Neural cell (in vitro differentiated cells): ENCODE results near the gene KATNAL1.

Source experiments
- EP300 ChIP-seq: fragments of 450-650 bp; conservative IDR thresholded peaks from 2 replicates; pipeline ENCODE4 v1.6.1; 2014; ENCODE audit warnings: antibody characterized with exemption, mild to moderate bottlenecking, moderate library complexity; ENCODE audit not compliant: poor library complexity, severe bottlenecking
- POLR2AphosphoS5 ChIP-seq: IDR thresholded peaks from 2 replicates; pipeline ENCODE4 v1.6.1; 2012
- RAD21 ChIP-seq: fragments of 450-650 bp; conservative IDR thresholded peaks from 2 replicates; pipeline ENCODE4 v1.6.1; 2014; ENCODE audit warnings: antibody characterized with exemption, mild to moderate bottlenecking, moderate library complexity
- SMC3 ChIP-seq: fragments of 450-650 bp; conservative IDR thresholded peaks from 2 replicates; pipeline ENCODE4 v1.6.1; 2014; ENCODE audit warnings: antibody characterized with exemption, mild to moderate bottlenecking, moderate library complexity; ENCODE audit not compliant: poor library complexity
- TF ChIP-seq, protein P1 (sequence below): fragments of 450-650 bp; IDR thresholded peaks from 2 replicates; pipeline ENCODE4 v1.5.1; 2014; ENCODE audit warnings: antibody characterized with exemption, mild to moderate bottlenecking, moderate library complexity; ENCODE audit not compliant: poor library complexity, severe bottlenecking

- TF ChIP-seq, protein P1, sequence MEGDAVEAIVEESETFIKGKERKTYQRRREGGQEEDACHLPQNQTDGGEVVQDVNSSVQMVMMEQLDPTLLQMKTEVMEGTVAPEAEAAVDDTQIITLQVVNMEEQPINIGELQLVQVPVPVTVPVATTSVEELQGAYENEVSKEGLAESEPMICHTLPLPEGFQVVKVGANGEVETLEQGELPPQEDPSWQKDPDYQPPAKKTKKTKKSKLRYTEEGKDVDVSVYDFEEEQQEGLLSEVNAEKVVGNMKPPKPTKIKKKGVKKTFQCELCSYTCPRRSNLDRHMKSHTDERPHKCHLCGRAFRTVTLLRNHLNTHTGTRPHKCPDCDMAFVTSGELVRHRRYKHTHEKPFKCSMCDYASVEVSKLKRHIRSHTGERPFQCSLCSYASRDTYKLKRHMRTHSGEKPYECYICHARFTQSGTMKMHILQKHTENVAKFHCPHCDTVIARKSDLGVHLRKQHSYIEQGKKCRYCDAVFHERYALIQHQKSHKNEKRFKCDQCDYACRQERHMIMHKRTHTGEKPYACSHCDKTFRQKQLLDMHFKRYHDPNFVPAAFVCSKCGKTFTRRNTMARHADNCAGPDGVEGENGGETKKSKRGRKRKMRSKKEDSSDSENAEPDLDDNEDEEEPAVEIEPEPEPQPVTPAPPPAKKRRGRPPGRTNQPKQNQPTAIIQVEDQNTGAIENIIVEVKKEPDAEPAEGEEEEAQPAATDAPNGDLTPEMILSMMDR: no peak
- no peak for TF ChIP-seq EP300
- TF ChIP-seq POLR2AphosphoS5: no peak
- TF ChIP-seq SMC3: no peak
- no peak for TF ChIP-seq RAD21
Observed at GRCh38 chr13:30307971-30308290, 580 bp upstream of the KATNAL1 start.
